Measurements from ENCODE around the gene USP10. TPM values are rescaled to one million over a fixed set of nuclear protein-coding genes. Genes with fewer than 3 reads are reported as not detected.

Gene USP10
- total RNA-seq, 1 experiment from 2014 or later = 203 TPM

DNA sequence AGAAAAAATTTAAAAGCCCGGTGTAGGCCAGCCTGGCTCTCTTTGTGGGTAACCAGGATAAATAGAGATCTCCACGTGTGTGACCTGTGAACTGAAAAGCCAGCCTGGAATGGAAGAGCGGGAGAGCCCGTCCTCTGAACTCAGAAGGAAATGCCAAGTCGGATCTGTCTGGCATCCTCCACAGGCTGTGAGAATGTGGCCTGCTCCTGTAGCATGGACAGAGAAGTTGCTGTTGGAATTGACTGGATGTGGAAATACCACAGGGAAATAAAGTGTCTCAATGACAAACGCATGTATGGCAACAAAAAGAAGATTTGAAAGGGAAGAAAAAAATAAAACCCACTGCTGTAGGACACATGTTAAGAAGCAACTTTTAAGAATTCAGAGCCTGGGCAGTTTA is 44.8 kb upstream of the USP10 start:
- Histone ChIP-seq H2AFZ (ENCODE audit: low read length) (no peak overlapping the region), H4K20me1 (ENCODE audit: control insufficient read depth, insufficient read depth, insufficient read length) (no peaks in the 10 kb centered on the region), H4K91ac (ENCODE audit: insufficient read length, low read depth, low read length) (no peak overlapping the region), H3K23ac (ENCODE audit: insufficient read length, low read depth, low read length) (no peak overlapping the region), H3K9me3 (ENCODE audit: control insufficient read depth, low read depth, low read length) (no peaks in the 10 kb centered on the region), H2BK12ac (ENCODE audit: insufficient read length, low read depth, low read length) (no peak overlapping the region), H3K4ac (ENCODE audit: low read depth, low read length) (no peak overlapping the region), H2BK15ac (ENCODE audit: low read depth, low read length) (no peak overlapping the region), H4K8ac (replicated peaks; ENCODE audit: insufficient read length, low read depth, low read length) (no peak overlapping the region), H2AK5ac (ENCODE audit: insufficient read length, low read length) (no peak overlapping the region), H2BK20ac (ENCODE audit: low read depth, low read length, poor library complexity, severe bottlenecking) (no peak overlapping the region), H3K9ac (ENCODE audit: extremely low read depth, insufficient read length, low read length) (no peak overlapping the region), H2BK5ac (ENCODE audit: insufficient read length, low read length) (no peak overlapping the region), H3K4me1 (ENCODE audit: insufficient read depth, low read length) (no peaks in the 10 kb centered on the region), H3K79me2 (ENCODE audit: insufficient read depth, low read length) (no peaks in the 10 kb centered on the region; the same call in 1 of the 2 replicates), H3K4me2 (ENCODE audit: insufficient read depth, insufficient read length, low read length) (no peak overlapping the region), H3K23me2 (ENCODE audit: insufficient read length, low read depth, low read length, poor library complexity, severe bottlenecking) (no peaks in the 10 kb centered on the region), H3T11ph (ENCODE audit: low read length) (no peak overlapping the region), H3K27ac (ENCODE audit: insufficient read length, low read depth, low read length) (no peak overlapping the region), H2BK120ac (ENCODE audit: low read depth, low read length, poor library complexity, severe bottlenecking) (no peak overlapping the region), H3K14ac (ENCODE audit: insufficient read depth, low read length) (no peak overlapping the region), H3K27me3 (ENCODE audit: insufficient read depth, low read length) (no peaks in the 10 kb centered on the region), H3K18ac (ENCODE audit: insufficient read length, low read depth, low read length) (no peak overlapping the region), H3K56ac (ENCODE audit: insufficient read length, low read depth, low read length) (no peak overlapping the region), H3K79me1 (ENCODE audit: insufficient read depth, low read depth, low read length, poor library complexity, severe bottlenecking) (no peaks in the 10 kb centered on the region), H4K5ac (ENCODE audit: insufficient read length, low read depth, low read length) (no peak overlapping the region)
- no peak for DNase-seq
- H3K4me3 Mint-ChIP-seq = no peak overlapping the region
- peak overlapping the region in 1 of 3 experiments; percentile 18; a peak in 2 of 7 replicates for H3K27ac Mint-ChIP-seq
- H3K27me3 Mint-ChIP-seq (ENCODE audit: low read depth) = no peaks in the 10 kb centered on the region
- H3K9me3 Mint-ChIP-seq = no peaks in the 10 kb centered on the region
- TF ChIP-seq, protein P1, sequence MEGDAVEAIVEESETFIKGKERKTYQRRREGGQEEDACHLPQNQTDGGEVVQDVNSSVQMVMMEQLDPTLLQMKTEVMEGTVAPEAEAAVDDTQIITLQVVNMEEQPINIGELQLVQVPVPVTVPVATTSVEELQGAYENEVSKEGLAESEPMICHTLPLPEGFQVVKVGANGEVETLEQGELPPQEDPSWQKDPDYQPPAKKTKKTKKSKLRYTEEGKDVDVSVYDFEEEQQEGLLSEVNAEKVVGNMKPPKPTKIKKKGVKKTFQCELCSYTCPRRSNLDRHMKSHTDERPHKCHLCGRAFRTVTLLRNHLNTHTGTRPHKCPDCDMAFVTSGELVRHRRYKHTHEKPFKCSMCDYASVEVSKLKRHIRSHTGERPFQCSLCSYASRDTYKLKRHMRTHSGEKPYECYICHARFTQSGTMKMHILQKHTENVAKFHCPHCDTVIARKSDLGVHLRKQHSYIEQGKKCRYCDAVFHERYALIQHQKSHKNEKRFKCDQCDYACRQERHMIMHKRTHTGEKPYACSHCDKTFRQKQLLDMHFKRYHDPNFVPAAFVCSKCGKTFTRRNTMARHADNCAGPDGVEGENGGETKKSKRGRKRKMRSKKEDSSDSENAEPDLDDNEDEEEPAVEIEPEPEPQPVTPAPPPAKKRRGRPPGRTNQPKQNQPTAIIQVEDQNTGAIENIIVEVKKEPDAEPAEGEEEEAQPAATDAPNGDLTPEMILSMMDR (conservative IDR thresholded peaks at IDR 0.05) = no peak
- H3K36me3 Mint-ChIP-seq (ENCODE audit: insufficient read depth in 1 of 3, low read depth in 3 of 3) = peaks cover 16 to 52% (median 45%) of the 10 kb centered on the region in 3 experiments; a peak in 6 of 7 replicates
- 0 out of 4 replicates have a peak, but pooled peaks cover 0 to 3% of the 10 kb centered on the region in 2 experiments for H3K4me1 Mint-ChIP-seq
- WGBS (ENCODE audit: extremely low coverage, insufficient read length, low lambda C conversion rate) = no CpG with 5 or more reads among the region's 6 CpGs

Data from H9 (cell line).